Spinal cord (tissue), 10 donors: Measurements from ENCODE around the gene DDX17. TPM values are rescaled to one million over a fixed set of nuclear protein-coding genes. Genes with fewer than 3 reads are reported as not detected.

Experiments
- DNase-seq, 6 donors: peaks; one replicate each; pipeline versions ENCODE4 v3.0.0 to v3.0.0-alpha.2; 2013 to 2015; ENCODE audit warnings: low spot score in 6 of 6, low read depth in 4 of 6
- H3K27ac ChIP-seq: one replicate; pipeline ENCODE4 v1.5.1; 2013; ENCODE audit warnings: low read depth, low read length, control low read depth
- H3K27me3 ChIP-seq: one replicate; pipeline ENCODE4 v1.6.1; 2013; ENCODE audit warnings: low read length; ENCODE audit not compliant: control insufficient read depth, insufficient read depth
- H3K36me3 ChIP-seq: one replicate; pipeline ENCODE4 v1.6.1; 2013; ENCODE audit warnings: low read length; ENCODE audit not compliant: control insufficient read depth, insufficient read depth
- H3K4me1 ChIP-seq: one replicate; pipeline ENCODE4 v1.6.1; 2013; ENCODE audit warnings: low read length; ENCODE audit not compliant: control insufficient read depth, insufficient read depth
- H3K4me3 ChIP-seq: one replicate; pipeline ENCODE4 v1.5.1; 2013; ENCODE audit warnings: low read depth, low read length, control low read depth
- H3K9me3 ChIP-seq: one replicate; pipeline ENCODE4 v1.6.1; 2013; ENCODE audit warnings: low read length; ENCODE audit not compliant: control insufficient read depth, insufficient read depth
- WGBS: methylation state at CpG from one replicate; pipeline ENCODE4 v1.1.5; 2013; ENCODE audit warnings: missing lambda C conversion rate; ENCODE audit not compliant: insufficient coverage; 5-methylcytosine and 5-hydroxymethylcytosine counted together
- long read RNA-seq, 4 donors: transcript quantifications; one replicate each; lab custom pipeline, GENCODE V29; 2026
- polyA plus RNA-seq, 2 donors: library from polyadenylated mRNA; unstranded; fragments of 120-200 nt; gene quantifications; one replicate each; pipeline ENCODE4 v1.2.1, GENCODE V29; 2013; ENCODE audit not compliant: insufficient read length in 2 of 2
- total RNA-seq, 2 donors: library from RNA; depleted of rRNA in 1 of 2; stranded (reverse); fragments of 120-200 nt in 1 of 2; fragments of >200 nt in 1 of 2; gene quantifications; one replicate each; pipeline versions ENCODE4 v1.2.3 to v1.2.4, GENCODE V29; 2013 to 2014
- donor health status: healthy.

DDX17 gene
- total RNA-seq, result 100 to 1,000 TPM; 564 to 606 TPM
- polyA plus RNA-seq, result 100 to 1,000 TPM; 546 to 591 TPM
- long read RNA-seq, donor 1, full-length matches to known transcripts, result 47 of 247 reads
- long read RNA-seq, donor 1, partial matches to known transcripts, result 200 of 247 reads
- long read RNA-seq, donor 1, other reads (novel, unspliced or antisense), result 0 of 247 reads
- long read RNA-seq, donor 2, full-length matches to known transcripts, result 22 of 87 reads
- long read RNA-seq, donor 2, partial matches to known transcripts, result 65 of 87 reads
- long read RNA-seq, donor 2, other reads (novel, unspliced or antisense), result 0 of 87 reads
- long read RNA-seq, donor 3, full-length matches to known transcripts, result 24 of 97 reads
- long read RNA-seq, donor 3, partial matches to known transcripts, result 73 of 97 reads
- long read RNA-seq, donor 3, other reads (novel, unspliced or antisense), result 0 of 97 reads
- long read RNA-seq, donor 4, full-length matches to known transcripts, result 47 of 367 reads
- long read RNA-seq, donor 4, partial matches to known transcripts, result 320 of 367 reads
- long read RNA-seq, donor 4, other reads (novel, unspliced or antisense), result 0 of 367 reads

- 0% methylated on average over 83 of the region's 83 CpGs for WGBS
- Histone ChIP-seq H3K4me1 (peaks cover 24% of the 10 kb centered on the region), H3K27me3 (no peaks in the 10 kb centered on the region), H3K9me3 (no peaks in the 10 kb centered on the region), H3K4me3 (peak within 1 kb of the TSS; percentile 68), H3K27ac (peak within 1 kb of the TSS; percentile 100), H3K36me3 (peaks cover 6% of the 10 kb centered on the region)
- DNase-seq, result peak; percentile 97 to 100 (median 98)
Observed at GRCh38 chr22:38506118-38506962, at the start of gene DDX17. DDX17 (minus strand) TSS chr22:38506311.

GRCh38 chr22:38554281-38554680 is 48.2 kb upstream of the DDX17 start:
- 50% methylated on average over 1 of the region's 3 CpGs for WGBS
- H3K4me1 ChIP-seq, result no peaks in the 10 kb centered on the region
- no peak overlapping the region for H3K4me3 ChIP-seq
- no peaks in the 10 kb centered on the region for H3K36me3 ChIP-seq
- H3K27ac ChIP-seq, result no peak overlapping the region
- DNase-seq, result no peak
- no peaks in the 10 kb centered on the region for H3K27me3 ChIP-seq
- no peaks in the 10 kb centered on the region for H3K9me3 ChIP-seq

GRCh38 chr22:38549101-38549894 is 43.2 kb upstream of the DDX17 start:
- no peak for DNase-seq

GRCh38 chr22:38540701-38541100 is 34.6 kb upstream of the DDX17 start:
- no peak for DNase-seq
- no CpG with 5 or more reads among the region's 2 CpGs for WGBS

More at GRCh38 chr22:38549101-38549894, 43.2 kb upstream of the DDX17 start:
- Histone ChIP-seq H3K36me3 (no peaks in the 10 kb centered on the region), H3K9me3 (no peaks in the 10 kb centered on the region), H3K27ac (no peak overlapping the region), H3K4me3 (no peak overlapping the region), H3K27me3 (no peaks in the 10 kb centered on the region), H3K4me1 (no peaks in the 10 kb centered on the region)
- WGBS, result 100% methylated on average over 1 of the region's 7 CpGs

GRCh38 chr22:38531251-38531938 is 25.3 kb upstream of the DDX17 start:
- no peaks in the 10 kb centered on the region for H3K4me1 ChIP-seq
- no peak overlapping the region for H3K4me3 ChIP-seq
- H3K36me3 ChIP-seq, result no peaks in the 10 kb centered on the region
- no peak overlapping the region for H3K27ac ChIP-seq
- no peaks in the 10 kb centered on the region for H3K27me3 ChIP-seq
- H3K9me3 ChIP-seq, result no peaks in the 10 kb centered on the region
- peak in 1 of 6 donors; percentile 43 for DNase-seq
- no CpG with 5 or more reads among the region's 4 CpGs for WGBS

More at GRCh38 chr22:38540701-38541100, 34.6 kb upstream of the DDX17 start:
- no peaks in the 10 kb centered on the region for H3K36me3 ChIP-seq
- H3K4me1 ChIP-seq, result no peaks in the 10 kb centered on the region
- no peaks in the 10 kb centered on the region for H3K27me3 ChIP-seq
- H3K4me3 ChIP-seq, result no peak overlapping the region
- no peak overlapping the region for H3K27ac ChIP-seq
- H3K9me3 ChIP-seq, result no peaks in the 10 kb centered on the region

- H3K4me3 ChIP-seq, result no peak overlapping the region
- DNase-seq, result no peak
- no peak overlapping the region for H3K27ac ChIP-seq
- H3K9me3 ChIP-seq, result no peaks in the 10 kb centered on the region
- no peaks in the 10 kb centered on the region for H3K4me1 ChIP-seq
- H3K36me3 ChIP-seq, result no peaks in the 10 kb centered on the region
- WGBS, result 79% methylated on average over 2 of the region's 3 CpGs
- no peaks in the 10 kb centered on the region for H3K27me3 ChIP-seq
Observed at GRCh38 chr22:38524429-38524828, 18.3 kb upstream of the DDX17 start.

- no peak for DNase-seq
- H3K4me1 ChIP-seq, result no peaks in the 10 kb centered on the region
- no peaks in the 10 kb centered on the region for H3K36me3 ChIP-seq
- H3K4me3 ChIP-seq, result no peak overlapping the region
- no peak overlapping the region for H3K27ac ChIP-seq
- no peaks in the 10 kb centered on the region for H3K27me3 ChIP-seq
- H3K9me3 ChIP-seq, result no peaks in the 10 kb centered on the region
- WGBS, result 97% methylated on average over 5 of the region's 5 CpGs
Observed at GRCh38 chr22:38523479-38523878, 17.4 kb upstream of the DDX17 start.

- H3K27me3 ChIP-seq, result no peaks in the 10 kb centered on the region
- H3K9me3 ChIP-seq, result no peaks in the 10 kb centered on the region
- no peaks in the 10 kb centered on the region for H3K36me3 ChIP-seq
- H3K27ac ChIP-seq, result no peak overlapping the region
- no peak overlapping the region for H3K4me3 ChIP-seq
- H3K4me1 ChIP-seq, result no peaks in the 10 kb centered on the region
- DNase-seq, result no peak
- WGBS, result 83% methylated on average over 2 of the region's 3 CpGs
Observed at GRCh38 chr22:38523029-38523428, 16.9 kb upstream of the DDX17 start.
